GM21381 (cell line): ENCODE data around the gene SMC3.
"Not testable (repeated sequence)": the region's sequence is repeated elsewhere in the genome, so short reads cannot be mapped to it uniquely, and the experiment has no call there.

Experiments
- ATAC-seq: cut with Tn5 transposase; IDR thresholded peaks from one replicate; pipeline ENCODE4 v1.9.1; 2021; ENCODE audit warnings: mild to moderate bottlenecking, moderate library complexity; ENCODE audit not compliant: unreplicated experiment

The SMC3 gene

DNA sequence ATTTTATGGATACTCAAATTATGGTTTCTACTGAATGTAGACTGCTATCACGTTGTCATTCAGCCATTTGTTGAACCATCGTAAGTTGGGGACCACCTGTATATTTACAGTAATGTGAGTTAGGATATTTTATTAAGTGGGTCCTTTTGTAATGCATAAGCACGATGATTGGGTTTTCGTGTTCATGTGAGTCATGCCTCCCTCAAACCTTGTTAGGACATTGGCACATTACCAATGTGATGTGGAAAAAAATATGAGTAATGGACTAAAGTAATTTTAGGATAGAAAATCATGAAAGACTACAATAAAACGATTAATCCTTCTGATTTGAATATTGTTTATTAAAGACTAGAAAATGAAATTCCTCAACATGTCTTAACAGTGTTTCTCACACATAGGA is 8.7 kb downstream of the SMC3 start:
- no peak for ATAC-seq

DNA sequence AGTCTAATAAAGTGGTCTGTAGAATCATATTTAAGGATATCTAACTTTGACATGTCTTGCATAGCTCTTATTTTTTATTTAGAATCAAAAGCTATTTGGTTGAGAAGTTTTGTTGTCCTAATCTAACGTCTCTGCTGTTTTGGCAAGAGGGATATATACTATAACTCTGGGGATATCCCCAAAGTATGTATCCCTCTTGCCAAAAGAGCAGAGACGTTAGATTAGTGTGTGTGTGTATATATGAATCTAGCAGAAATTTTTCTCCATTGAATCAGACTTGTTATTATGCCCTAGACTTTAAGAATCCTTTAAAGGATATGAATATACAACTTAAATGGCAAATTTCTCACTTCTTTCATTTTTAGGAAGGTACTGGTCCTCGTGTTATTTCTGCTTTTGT is 9.6 kb downstream of the SMC3 start:
- ATAC-seq, result no peak

DNA sequence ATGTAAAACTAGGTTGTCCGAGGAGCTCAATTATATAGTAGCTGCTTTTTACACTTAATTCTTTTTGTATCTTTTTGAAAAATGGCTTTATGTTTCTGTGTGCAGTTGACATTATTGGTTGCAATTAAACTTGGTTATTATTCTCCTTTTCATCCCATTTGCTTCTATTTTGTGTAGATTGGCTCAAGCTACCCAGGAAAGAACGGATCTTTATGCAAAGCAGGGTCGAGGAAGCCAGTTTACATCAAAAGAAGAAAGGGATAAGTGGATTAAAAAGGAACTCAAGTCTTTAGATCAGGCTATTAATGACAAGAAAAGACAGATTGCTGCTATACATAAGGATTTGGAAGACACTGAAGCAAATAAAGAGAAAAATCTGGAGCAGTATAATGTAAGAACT is 16.5 kb downstream of the SMC3 start:
- ATAC-seq, result no peak

GRCh38 chr10:110591760-110592159 is 24.3 kb downstream of the SMC3 start:
- ATAC-seq, result no peak

- no peak for ATAC-seq
Observed at GRCh38 chr10:110597476-110597875, 30.0 kb downstream of the SMC3 start.

- ATAC-seq, result no peak
Observed at GRCh38 chr10:110600487-110601101, 33.1 kb downstream of the SMC3 start.

DNA sequence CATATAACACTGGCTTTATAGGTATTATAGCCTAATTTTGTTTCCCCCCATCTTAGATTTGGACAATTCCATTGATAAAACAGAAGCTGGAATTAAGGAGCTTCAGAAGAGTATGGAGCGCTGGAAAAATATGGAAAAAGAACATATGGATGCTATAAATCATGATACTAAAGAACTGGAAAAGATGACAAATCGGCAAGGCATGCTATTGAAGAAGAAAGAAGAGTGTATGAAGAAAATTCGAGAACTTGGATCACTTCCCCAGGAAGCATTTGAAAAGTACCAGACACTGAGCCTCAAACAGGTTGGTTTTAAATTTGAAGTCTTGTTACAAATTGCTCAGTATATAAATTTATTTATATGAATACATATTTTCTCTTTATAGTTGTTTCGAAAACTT is 34.1 kb downstream of the SMC3 start:
- no peak for ATAC-seq

GRCh38 chr10:110608087-110608486 is 40.6 kb downstream of the SMC3 start:
- ATAC-seq, result no peak

GRCh38 chr10:110609605-110610004 is 42.1 kb downstream of the SMC3 start:
- ATAC-seq, result no peak

GRCh38 chr10:110610308-110610774 is 42.8 kb downstream of the SMC3 start:
- no peak for ATAC-seq

- ATAC-seq, result not testable (repeated sequence)
Observed at GRCh38 chr10:110610781-110611180, 43.3 kb downstream of the SMC3 start.

DNA sequence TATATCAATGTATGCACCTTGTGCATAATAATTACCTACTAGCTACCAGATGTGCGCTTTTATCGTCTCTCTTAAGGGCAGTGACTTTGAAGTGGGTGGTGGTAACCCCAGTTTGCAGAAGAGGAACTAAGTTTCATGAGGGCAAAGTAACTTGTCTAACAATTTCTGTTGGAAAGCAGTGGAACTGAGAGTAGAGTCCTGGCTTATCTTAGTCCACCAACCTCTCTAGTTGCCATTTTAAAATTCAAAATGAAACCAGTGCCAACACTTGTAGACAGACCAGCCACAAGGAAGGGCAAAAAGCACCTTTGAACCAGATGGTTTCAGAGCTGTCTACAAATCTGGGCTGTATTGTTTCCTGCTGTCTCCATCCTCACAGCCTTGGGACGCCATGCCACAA is 44.6 kb downstream of the SMC3 start:
- peak; percentile 41 for ATAC-seq

- ATAC-seq, result no peak
Observed at GRCh38 chr10:110612629-110613028, 45.1 kb downstream of the SMC3 start.

- no peak for ATAC-seq
Observed at GRCh38 chr10:110613341-110613995, 46.0 kb downstream of the SMC3 start.

- ATAC-seq, result no peak
Observed at GRCh38 chr10:110613996-110614495, 46.6 kb downstream of the SMC3 start.

DNA sequence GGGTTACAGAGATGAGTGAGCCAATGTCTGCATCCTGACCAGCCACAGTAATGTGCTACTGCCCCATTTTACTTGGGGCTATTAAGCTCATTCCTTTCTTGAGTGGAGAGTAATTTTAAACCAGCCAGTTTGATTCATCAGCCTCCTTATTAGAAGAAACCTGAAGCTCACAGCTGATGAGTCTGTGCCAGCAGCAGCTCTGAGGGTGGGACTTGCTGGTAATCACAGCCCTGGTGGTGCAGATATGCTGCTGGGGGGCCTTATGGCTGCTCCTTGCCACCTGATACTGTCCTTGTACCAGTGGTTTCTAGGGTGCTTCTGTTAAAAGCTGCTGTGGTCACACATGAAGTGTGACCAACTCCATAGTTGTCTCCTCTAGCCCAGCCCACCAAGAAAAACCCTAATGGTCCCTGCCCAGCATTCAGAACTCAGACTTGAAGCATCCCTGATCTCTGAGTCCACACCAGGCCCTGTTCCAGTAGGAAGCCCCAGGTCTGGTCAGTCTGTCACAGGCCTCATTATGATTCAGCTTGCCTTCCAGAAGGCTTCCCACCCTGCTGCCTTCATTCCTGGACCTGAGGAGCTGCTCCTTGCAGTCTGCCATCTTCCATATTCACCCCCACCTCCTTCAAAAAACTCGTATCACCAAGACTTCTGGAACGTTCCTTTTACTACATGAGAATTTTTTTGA is 47.7 kb downstream of the SMC3 start:
- no peak for ATAC-seq

DNA sequence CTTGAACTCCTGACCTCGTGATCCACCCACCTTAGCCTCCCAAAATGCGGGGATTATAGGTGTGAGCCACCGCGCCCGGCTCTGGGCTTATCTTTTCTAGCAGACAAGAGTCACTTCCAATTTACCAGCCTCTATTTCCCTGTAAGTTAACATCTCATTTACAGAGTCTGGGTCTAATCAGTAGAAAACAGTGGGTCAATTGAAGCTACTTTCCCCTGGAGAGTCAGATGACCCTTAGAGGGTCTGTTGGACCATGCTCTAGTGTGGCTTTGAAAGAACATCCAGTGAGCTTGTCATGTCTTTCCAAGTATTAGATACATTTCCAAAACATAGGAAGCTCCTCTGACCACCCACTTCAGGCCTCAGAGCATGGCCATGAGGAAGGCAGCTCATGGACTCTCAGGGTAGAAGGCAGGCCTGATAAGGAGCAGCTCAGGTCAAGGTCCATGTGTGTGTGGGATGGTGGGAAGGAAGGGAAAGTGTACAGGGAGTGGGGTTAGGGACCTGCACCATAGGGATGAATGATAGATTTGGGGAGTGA is 49.1 kb downstream of the SMC3 start:
- no peak for ATAC-seq

GRCh38 chr10:110617425-110618229 is 50.1 kb downstream of the SMC3 start:
- no peak for ATAC-seq

- no peak for ATAC-seq
Observed at GRCh38 chr10:110618230-110618610, 50.7 kb downstream of the SMC3 start.

GRCh38 chr10:110619514-110620397 is 52.3 kb downstream of the SMC3 start:
- ATAC-seq, result no peak
